ENCODE measurements around the gene SLC24A3.

DNA sequence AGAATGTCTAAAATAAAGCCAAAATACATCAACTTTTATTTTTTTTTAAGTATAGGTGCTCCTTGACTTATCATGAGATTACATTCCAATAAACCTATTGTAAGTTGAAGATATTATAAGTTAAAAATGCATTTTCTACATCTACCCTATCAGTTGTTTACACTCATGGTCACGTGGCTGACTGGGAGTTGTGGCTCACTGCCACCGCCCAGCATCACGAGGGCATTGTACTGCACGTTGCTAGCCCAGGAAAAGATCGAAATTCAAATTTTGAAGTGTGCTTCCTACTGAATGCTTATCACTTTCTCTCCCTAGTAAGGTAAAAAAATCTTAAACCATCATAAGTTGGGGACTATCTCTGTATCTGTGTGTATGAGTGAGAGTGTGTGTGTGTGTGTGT is 419.0 kb downstream of the SLC24A3 start:
- TF ChIP-seq, protein P1, sequence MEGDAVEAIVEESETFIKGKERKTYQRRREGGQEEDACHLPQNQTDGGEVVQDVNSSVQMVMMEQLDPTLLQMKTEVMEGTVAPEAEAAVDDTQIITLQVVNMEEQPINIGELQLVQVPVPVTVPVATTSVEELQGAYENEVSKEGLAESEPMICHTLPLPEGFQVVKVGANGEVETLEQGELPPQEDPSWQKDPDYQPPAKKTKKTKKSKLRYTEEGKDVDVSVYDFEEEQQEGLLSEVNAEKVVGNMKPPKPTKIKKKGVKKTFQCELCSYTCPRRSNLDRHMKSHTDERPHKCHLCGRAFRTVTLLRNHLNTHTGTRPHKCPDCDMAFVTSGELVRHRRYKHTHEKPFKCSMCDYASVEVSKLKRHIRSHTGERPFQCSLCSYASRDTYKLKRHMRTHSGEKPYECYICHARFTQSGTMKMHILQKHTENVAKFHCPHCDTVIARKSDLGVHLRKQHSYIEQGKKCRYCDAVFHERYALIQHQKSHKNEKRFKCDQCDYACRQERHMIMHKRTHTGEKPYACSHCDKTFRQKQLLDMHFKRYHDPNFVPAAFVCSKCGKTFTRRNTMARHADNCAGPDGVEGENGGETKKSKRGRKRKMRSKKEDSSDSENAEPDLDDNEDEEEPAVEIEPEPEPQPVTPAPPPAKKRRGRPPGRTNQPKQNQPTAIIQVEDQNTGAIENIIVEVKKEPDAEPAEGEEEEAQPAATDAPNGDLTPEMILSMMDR (conservative IDR thresholded peaks at IDR 0.05; ENCODE audit: low read length), result no peak
- no peak for TF ChIP-seq EZH2phosphoT487 (IDR thresholded peaks at IDR 0.05; ENCODE audit: borderline replicate concordance)
